HG03066 (cell line): ENCODE results near the gene MEAK7.

Experiments used
- ATAC-seq: cut with Tn5 transposase; IDR thresholded peaks from one replicate; pipeline ENCODE4 v1.9.1; 2021; ENCODE audit warnings: low read depth; ENCODE audit not compliant: unreplicated experiment

MEAK7 gene

DNA sequence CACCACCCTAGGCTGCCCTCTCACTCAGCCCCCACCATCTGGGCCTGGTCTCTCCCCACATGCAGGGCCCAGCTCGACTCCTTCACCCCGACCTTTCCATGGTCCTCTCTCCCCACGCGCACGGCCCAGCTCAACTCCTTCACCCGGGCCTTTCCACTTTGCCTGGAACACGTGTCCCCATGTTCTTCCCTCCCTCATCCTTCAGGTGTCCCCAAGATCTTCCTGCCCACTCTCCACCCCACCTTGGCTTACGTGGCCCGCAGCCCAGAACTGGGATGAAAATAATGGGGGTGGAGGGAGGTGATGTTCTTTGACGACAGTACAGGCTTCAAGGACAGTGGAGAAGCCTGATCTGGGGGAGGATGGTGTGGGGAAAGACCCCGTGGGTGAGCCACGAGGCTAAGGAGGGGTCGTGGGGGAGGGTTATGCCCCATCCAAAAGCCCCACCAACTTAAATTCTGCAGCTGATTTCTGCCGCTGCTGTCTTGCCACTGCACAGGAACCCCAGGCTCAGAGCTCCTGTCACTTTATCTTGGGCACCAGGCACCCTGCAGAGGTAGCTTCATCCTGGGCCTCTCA is 9.9 kb upstream of the MEAK7 start:
- no peak for ATAC-seq

- ATAC-seq: no peak
These were observed 9.2 kb upstream of the MEAK7 start for GRCh38 chr16:84513666-84514065.

GRCh38 chr16:84513123-84513522 is 8.7 kb upstream of the MEAK7 start:
- ATAC-seq: no peak

GRCh38 chr16:84511831-84512230 is 7.4 kb upstream of the MEAK7 start:
- ATAC-seq: no peak

- ATAC-seq: no peak
These were observed 6.8 kb upstream of the MEAK7 start for GRCh38 chr16:84511180-84511800.

DNA sequence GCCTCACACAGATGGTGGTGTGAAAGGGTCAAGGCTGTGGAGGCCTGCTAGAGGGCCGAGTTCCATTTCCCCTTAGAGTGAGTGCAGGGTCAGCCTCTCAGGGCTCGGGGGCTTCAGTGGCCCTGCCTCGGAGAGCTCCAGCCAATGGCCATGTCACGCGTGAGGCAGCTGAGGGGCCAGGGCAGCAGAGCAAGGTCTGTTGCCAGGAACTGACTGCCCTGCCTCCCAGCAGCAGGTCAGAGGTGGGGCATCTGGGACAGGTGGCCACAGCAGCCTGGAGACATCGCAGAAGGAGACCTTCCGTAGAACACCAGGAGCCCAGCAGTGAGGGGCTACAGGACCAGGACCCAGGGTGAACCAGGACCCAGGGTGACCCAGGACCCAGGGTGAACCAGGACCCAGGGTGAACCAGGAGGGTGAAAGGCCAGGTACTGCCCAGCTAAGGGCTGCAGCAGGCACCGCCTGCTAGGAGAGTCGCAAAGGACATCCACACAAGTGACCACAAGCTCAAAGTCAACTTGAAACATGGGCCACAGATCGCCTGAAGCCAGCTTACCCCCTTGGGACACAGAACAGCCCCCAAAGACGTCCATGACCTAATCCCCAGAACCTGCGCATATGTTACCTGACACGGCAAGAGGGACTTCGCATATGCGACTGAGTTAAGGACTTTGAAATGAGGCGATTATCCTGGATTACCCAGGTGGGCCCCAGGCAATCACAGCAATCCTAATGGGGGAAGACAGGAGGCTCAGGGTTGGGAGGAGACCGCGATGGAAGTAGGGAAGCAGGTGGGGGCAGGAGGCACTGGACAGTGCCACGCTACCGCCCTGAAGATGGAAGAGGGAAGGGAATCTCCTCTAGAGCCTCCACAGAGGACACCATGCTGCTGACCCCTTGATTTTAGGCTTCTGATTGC is 4.8 kb upstream of the MEAK7 start:
- ATAC-seq: no peak

- ATAC-seq: no peak
These were observed 4.0 kb upstream of the MEAK7 start for GRCh38 chr16:84508502-84508901.

DNA sequence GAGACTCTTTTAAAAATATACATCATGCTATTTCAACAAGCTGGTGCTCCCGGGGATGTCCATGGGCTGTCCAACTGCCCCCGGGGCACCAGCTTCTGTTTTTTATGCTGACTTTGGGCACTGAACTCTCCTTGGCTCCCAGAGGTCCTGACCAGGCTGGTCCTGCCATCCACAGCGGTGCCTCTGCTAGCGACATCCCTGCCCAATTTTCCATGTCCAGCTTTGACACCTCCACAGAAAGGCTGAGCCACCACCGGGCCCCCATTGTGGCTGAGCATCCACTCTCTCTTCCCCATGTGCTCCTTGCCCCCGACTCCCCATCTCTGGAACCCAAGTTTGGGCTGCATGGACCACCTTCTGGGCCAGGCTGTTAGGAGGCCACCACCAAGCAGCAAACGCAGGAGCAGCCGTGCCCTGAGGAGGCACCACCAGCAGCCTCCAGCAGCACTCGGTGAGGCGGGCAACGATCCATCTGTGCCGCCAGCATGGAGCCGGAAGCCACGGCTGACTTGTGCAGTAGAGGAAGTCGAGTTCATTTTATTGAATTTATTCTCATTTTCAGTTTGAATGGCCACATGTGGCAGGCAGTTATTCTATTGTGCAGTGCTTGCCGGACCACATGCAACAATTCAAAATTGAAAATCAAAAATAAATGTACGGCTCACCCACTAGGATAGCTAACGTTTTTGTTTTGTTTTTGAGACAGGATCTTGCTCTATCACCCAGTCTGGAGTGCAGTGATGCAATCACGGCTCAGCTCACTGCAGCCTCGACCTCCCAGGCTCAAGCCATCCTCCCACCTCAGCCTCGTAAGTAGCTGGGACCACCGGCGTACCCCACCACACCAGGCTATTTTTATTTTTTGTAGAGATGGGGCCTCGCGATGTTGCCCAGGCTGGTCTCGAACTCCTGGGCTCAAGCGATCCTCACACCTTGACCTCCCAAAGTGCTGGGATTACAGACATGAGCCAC is 2.8 kb upstream of the MEAK7 start:
- ATAC-seq: no peak

DNA sequence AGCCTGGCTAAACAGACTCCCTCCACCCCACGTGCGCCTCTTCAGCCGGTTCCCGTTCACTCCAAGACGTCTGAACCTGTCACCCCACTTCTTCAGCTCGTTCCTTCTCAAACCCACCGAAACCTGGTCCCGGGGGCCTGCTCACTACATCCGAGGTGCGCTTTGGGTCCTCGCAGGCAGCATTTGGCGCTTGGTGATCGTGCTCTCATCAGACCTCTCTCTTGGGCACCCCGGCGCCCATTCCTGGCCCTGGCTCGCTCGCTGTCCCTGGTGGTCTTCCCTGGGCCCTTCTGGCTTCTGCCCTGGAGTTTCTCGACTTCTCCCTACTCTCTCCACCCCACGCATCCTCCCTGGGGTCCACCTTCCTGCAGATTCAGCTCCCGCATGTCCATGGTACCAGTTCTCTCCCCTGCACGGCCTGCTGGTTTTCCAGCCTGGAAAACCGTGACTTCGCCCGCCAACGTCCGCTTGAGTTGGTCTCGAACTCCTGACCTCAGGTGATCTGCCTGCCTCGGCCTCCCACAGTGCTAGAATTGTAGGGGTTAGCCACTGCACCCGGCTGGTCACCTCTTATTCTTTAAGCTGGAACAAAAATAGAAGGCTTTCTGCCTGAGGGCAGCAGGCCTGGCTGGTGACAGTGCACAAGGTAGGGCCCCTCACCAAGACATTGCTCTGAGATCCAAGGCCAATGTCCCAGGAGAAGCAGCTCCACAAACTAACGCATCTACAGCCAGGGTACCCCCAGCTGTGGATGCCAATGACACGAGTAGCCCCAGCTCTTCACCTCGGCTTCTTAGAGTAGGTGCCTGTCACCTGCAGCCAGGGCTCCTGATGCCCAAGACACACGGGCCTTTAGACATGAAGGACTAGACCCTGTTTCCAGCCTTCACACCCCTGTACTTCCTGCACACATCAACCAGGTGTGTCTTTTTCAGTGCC is 1.1 kb upstream of the MEAK7 start:
- ATAC-seq: no peak

- no peak for ATAC-seq
These were observed 586 bp downstream of the MEAK7 start for GRCh38 chr16:84503751-84504395.

DNA sequence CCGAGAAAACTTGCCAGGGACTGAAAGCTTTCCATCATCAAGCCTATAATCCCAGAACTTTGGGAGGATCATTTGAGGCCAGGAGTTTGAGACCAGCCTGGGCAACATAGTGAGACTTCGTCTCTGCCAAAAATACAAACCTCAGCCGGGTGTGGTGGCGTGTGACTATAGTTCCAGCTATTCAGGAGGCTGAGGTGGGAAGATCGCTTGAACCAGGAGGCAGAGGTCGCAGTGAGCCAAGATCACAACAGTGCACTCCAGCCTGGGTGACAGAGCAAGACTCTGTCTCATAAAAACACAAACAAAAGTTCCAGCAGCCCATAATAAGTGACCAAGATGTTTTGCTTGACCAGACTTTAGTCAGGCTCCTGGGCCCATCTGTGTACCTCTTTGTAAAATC is 1.9 kb downstream of the MEAK7 start:
- ATAC-seq: no peak

- ATAC-seq: no peak
These were observed 2.4 kb downstream of the MEAK7 start for GRCh38 chr16:84502075-84502474.

GRCh38 chr16:84501077-84501735 is 3.3 kb downstream of the MEAK7 start:
- no peak for ATAC-seq

GRCh38 chr16:84500531-84500930 is 3.9 kb downstream of the MEAK7 start:
- no peak for ATAC-seq

DNA sequence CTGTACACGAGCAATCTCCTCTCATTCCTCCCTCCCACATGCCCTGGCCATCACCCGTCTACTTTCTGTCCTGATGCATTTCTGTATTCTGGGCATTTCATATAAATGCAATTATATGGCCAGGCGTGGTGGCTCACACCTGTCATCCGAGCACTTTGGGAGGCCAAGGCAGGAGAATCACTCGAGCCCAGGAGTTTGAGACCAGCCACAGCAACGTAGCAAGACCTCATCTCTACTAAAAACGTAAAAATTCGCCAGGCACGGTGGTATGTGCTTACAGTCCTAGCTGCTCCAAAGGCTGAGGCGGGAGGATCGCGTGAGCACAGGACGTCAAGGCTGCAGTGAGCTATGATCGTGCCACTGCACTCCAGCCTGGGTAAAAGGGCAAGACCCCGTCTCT is 4.8 kb downstream of the MEAK7 start:
- no peak for ATAC-seq

- no peak for ATAC-seq
These were observed 5.4 kb downstream of the MEAK7 start for GRCh38 chr16:84498859-84499620.

DNA sequence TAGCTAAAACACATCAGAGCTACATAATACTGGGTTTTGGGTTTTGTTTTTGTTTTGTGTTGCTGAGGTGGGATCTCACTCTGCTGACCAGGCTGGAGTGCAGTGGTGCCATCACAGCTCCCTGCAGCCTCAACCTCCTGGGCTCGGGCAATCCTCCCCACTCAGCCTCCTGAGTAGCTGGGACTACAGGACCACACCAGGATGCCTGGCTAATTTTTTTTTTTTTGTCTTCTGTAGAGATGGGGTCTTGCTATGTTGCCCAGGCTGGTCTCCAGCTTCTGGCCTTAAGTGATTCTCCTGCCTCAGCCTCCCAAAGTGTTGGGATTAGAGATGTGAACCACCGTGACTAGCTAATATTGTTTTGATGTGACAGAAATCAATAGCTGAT is 6.2 kb downstream of the MEAK7 start:
- ATAC-seq: no peak
